Osteocyte (in vitro differentiated cells): ENCODE measurements around the gene KCTD12. TPM values are rescaled to one million over a fixed set of nuclear protein-coding genes. Genes with fewer than 3 reads are reported as not detected.
"Not testable (repeated sequence)": the region's sequence is repeated elsewhere in the genome, so short reads cannot be mapped to it uniquely, and the experiment has no call there.

ENCODE experiments used
- DNase-seq: peaks from one replicate; pipeline ENCODE4 v3.0.0; 2021; ENCODE audit warnings: mixed read lengths; ENCODE audit not compliant: unreplicated experiment; ENCODE audit errors: extremely low spot score
- H3K27ac Mint-ChIP-seq: one replicate; pipeline ENCODE4 v1.8.0; 2021; ENCODE audit warnings: mild to moderate bottlenecking, mixed read lengths; ENCODE audit not compliant: unreplicated experiment
- H3K27me3 Mint-ChIP-seq: one replicate; pipeline ENCODE4 v1.8.0; 2021; ENCODE audit warnings: mixed read lengths; ENCODE audit not compliant: unreplicated experiment
- H3K36me3 Mint-ChIP-seq: one replicate; pipeline ENCODE4 v1.8.0; 2021; ENCODE audit warnings: mixed read lengths; ENCODE audit not compliant: unreplicated experiment
- H3K4me1 Mint-ChIP-seq: one replicate; pipeline ENCODE4 v1.8.0; 2021; ENCODE audit warnings: mixed read lengths; ENCODE audit not compliant: unreplicated experiment
- H3K4me3 Mint-ChIP-seq: one replicate; pipeline ENCODE4 v1.8.0; 2021; ENCODE audit warnings: mild to moderate bottlenecking, moderate library complexity, mixed read lengths; ENCODE audit not compliant: unreplicated experiment
- H3K9me3 Mint-ChIP-seq: one replicate; pipeline ENCODE4 v1.8.0; 2021; ENCODE audit warnings: mixed read lengths; ENCODE audit not compliant: unreplicated experiment
- CTCF ChIP-seq: fragments of 200-600 bp; sonication (generic); IDR thresholded peaks from 2 replicates; pipeline ENCODE4 v1.5.0; 2021; ENCODE audit warnings: antibody characterized with exemption, mild to moderate bottlenecking, moderate library complexity
- total RNA-seq: library from RNA; stranded (reverse); gene quantifications from 2 replicates; pipeline ENCODE4 v1.2.1, GENCODE V29; 2021

Gene KCTD12
- total RNA-seq, 1 donor from 2014 or later = 36.3 TPM

- no peaks in the 10 kb centered on the region for H3K4me1 Mint-ChIP-seq
- H3K4me3 Mint-ChIP-seq = no peak overlapping the region
- no peak for TF ChIP-seq CTCF
- H3K9me3 Mint-ChIP-seq = peaks cover 5% of the 10 kb centered on the region
- peaks cover 22% of the 10 kb centered on the region for H3K27me3 Mint-ChIP-seq
- DNase-seq = no peak
- no peaks in the 10 kb centered on the region for H3K36me3 Mint-ChIP-seq
- no peak overlapping the region for H3K27ac Mint-ChIP-seq
Observed at GRCh38 chr13:76917095-76917494, 30.9 kb upstream of the KCTD12 start.

GRCh38 chr13:76913898-76914297 is 27.7 kb upstream of the KCTD12 start:
- Mint-ChIP-seq H3K27ac (no peak overlapping the region), H3K4me1 (no peaks in the 10 kb centered on the region), H3K27me3 (peaks cover 31% of the 10 kb centered on the region), H3K9me3 (no peaks in the 10 kb centered on the region), H3K36me3 (no peaks in the 10 kb centered on the region), H3K4me3 (no peak overlapping the region)
- no peak for DNase-seq
- TF ChIP-seq CTCF = no peak

GRCh38 chr13:76912476-76912875 is 26.3 kb upstream of the KCTD12 start:
- no peak overlapping the region for H3K4me3 Mint-ChIP-seq
- H3K27ac Mint-ChIP-seq = no peak overlapping the region
- TF ChIP-seq CTCF = no peak
- peaks cover 40% of the 10 kb centered on the region for H3K27me3 Mint-ChIP-seq
- H3K9me3 Mint-ChIP-seq = no peaks in the 10 kb centered on the region
- H3K4me1 Mint-ChIP-seq = no peaks in the 10 kb centered on the region
- no peaks in the 10 kb centered on the region for H3K36me3 Mint-ChIP-seq
- DNase-seq = no peak

GRCh38 chr13:76904507-76904906 is 18.3 kb upstream of the KCTD12 start:
- no peak overlapping the region for H3K4me3 Mint-ChIP-seq
- peaks cover 65% of the 10 kb centered on the region for H3K27me3 Mint-ChIP-seq
- no peaks in the 10 kb centered on the region for H3K9me3 Mint-ChIP-seq
- no peak for TF ChIP-seq CTCF
- no peak for DNase-seq
- H3K36me3 Mint-ChIP-seq = no peaks in the 10 kb centered on the region
- no peaks in the 10 kb centered on the region for H3K4me1 Mint-ChIP-seq
- H3K27ac Mint-ChIP-seq = no peak overlapping the region

- no peak overlapping the region for H3K4me3 Mint-ChIP-seq
- H3K9me3 Mint-ChIP-seq = peaks cover 7% of the 10 kb centered on the region
- H3K4me1 Mint-ChIP-seq = no peaks in the 10 kb centered on the region
- no peak for DNase-seq
- no peak overlapping the region for H3K27ac Mint-ChIP-seq
- peak; percentile 99 for TF ChIP-seq CTCF
- peaks cover 3% of the 10 kb centered on the region for H3K36me3 Mint-ChIP-seq
- H3K27me3 Mint-ChIP-seq = peaks cover 64% of the 10 kb centered on the region
Observed at GRCh38 chr13:76903544-76904162, 17.4 kb upstream of the KCTD12 start.

- H3K4me3 Mint-ChIP-seq, H3K4me1 Mint-ChIP-seq, H3K27ac Mint-ChIP-seq, DNase-seq, H3K36me3 Mint-ChIP-seq: not testable (repeated sequence)
- Mint-ChIP-seq H3K9me3 (peaks cover 15% of the 10 kb centered on the region), H3K27me3 (peaks cover 56% of the 10 kb centered on the region)
Observed at GRCh38 chr13:76899066-76899465, 12.9 kb upstream of the KCTD12 start.

GRCh38 chr13:76897171-76897570 is 11.0 kb upstream of the KCTD12 start:
- H3K4me3 Mint-ChIP-seq, DNase-seq, H3K4me1 Mint-ChIP-seq, H3K27ac Mint-ChIP-seq, H3K36me3 Mint-ChIP-seq: not testable (repeated sequence)
- Mint-ChIP-seq H3K27me3 (peaks cover 64% of the 10 kb centered on the region), H3K9me3 (peaks cover 15% of the 10 kb centered on the region)
